ENCODE data around the gene CCNA2.

The CCNA2 gene

DNA sequence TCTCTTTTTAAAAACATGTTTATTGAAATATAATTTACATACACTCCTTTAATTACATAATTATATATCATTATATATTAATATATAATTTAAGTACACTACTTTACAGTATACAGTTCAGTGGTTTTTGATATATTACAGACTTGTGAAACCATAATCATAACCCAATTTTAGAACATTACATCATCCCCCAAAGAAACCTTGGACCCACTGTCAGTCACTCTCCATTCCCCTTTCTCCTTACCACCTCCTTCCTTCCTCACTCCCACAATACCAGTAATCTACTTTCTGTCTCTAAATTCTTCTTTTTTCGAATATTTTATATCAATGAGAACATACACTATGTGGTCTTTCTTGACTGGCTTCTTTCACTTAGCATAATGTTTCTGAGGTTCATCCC is 40.5 kb downstream of the CCNA2 start:
- H2BK12ac ChIP-seq (ENCODE audit: low read length) = no peak overlapping the region
- H3K4me1 ChIP-seq (ENCODE audit: control insufficient read depth in 2 of 2, insufficient read depth in 1 of 2, low read depth in 1 of 2, low read length in 2 of 2) = peaks cover 0 to 2% of the 10 kb centered on the region in 2 donors
- DNase-seq (ENCODE audit: low spot score) = no peak
- no peak overlapping the region for H3K9ac ChIP-seq (ENCODE audit: low read depth, low read length, poor library complexity)
- H3K14ac ChIP-seq (ENCODE audit: low read length) = no peak overlapping the region
- no peak overlapping the region for H3K4me2 ChIP-seq (ENCODE audit: insufficient read depth, low read length, poor library complexity, severe bottlenecking)
- H3K79me1 ChIP-seq (ENCODE audit: low read depth, low read length) = no peaks in the 10 kb centered on the region
- H3K4me3 ChIP-seq (ENCODE audit: low read length in 2 of 2) = no peak overlapping the region
- no peak overlapping the region for H3K23ac ChIP-seq (ENCODE audit: low read depth, low read length, poor library complexity)
- H3K18ac ChIP-seq (ENCODE audit: low read length) = no peak overlapping the region
- no peak overlapping the region for H2AFZ ChIP-seq (ENCODE audit: low read length)
- no peak overlapping the region for H2BK5ac ChIP-seq (ENCODE audit: low read length)
- peaks cover 0 to 3% (median 0%) of the 10 kb centered on the region in 3 experiments for H3K27me3 ChIP-seq (ENCODE audit: control insufficient read depth in 3 of 3, insufficient read depth in 3 of 3, low read depth in 1 of 3, low read length in 3 of 3)
- no peaks in the 10 kb centered on the region for H3K9me3 ChIP-seq (replicated peaks in 1 of 2; ENCODE audit: control insufficient read depth in 2 of 2, insufficient read depth in 1 of 2, low read depth in 1 of 2, low read length in 2 of 2)
- WGBS, 2 donors (ENCODE audit: extremely low coverage in 2 of 2, insufficient read length in 2 of 2, insufficient replicate concordance in 1 of 2) = no CpG with 5 or more reads among the region's 1 CpG
- H2AK5ac ChIP-seq (ENCODE audit: low read depth, low read length) = no peak overlapping the region
- H4K8ac ChIP-seq (ENCODE audit: low read depth, low read length) = no peak overlapping the region
- H3K27ac ChIP-seq (replicated peaks; ENCODE audit: low read length) = no peak overlapping the region
- no peaks in the 10 kb centered on the region for H3K36me3 ChIP-seq (replicated peaks in 1 of 2; ENCODE audit: control insufficient read depth in 2 of 2, insufficient read depth in 2 of 2, low read length in 2 of 2)
- no peak overlapping the region for H3K4ac ChIP-seq (ENCODE audit: low read length)
- H2BK15ac ChIP-seq (ENCODE audit: low read length) = no peak overlapping the region
- no peak overlapping the region for H4K91ac ChIP-seq (ENCODE audit: low read depth, low read length, poor library complexity)
- no peak overlapping the region for H2BK120ac ChIP-seq (ENCODE audit: low read depth, low read length)

DNA sequence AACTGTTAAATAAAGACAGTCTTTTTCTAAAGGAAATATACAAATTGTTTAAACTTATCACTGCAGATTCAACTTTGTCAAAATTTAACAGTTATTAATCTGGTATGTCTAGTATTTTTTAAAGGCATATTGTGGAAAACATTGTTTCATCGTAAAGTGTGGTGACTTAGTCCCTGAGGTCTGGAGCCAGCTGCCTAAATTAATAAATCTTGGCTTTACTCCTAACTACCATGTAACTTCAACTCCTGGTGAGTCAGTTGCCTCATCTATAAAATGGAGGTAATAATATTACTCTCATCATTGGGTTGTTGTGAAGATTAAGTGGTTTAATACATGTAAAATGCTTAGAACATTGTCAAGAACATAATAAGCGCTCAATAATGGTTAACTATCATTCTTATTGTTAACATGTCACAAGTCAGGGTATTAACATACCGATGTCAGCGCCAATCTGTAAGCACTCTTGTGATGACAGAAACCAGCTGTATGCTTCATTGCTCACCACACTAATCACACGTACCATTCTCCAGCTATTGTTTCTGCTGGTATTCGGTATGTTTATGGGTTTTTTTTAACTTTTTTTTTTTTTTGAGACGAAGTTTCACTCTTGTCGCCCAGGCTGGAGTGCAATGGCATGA is 44.6 kb downstream of the CCNA2 start:
- no peak overlapping the region for H4K8ac ChIP-seq (ENCODE audit: low read depth, low read length)
- no peak overlapping the region for H2BK5ac ChIP-seq (ENCODE audit: low read length)
- no peak overlapping the region for H2BK120ac ChIP-seq (ENCODE audit: low read depth, low read length)
- WGBS, 2 donors (ENCODE audit: extremely low coverage in 2 of 2, insufficient read length in 2 of 2, insufficient replicate concordance in 1 of 2) = no CpG with 5 or more reads among the region's 8 CpGs
- no peak overlapping the region for H3K4me3 ChIP-seq (ENCODE audit: low read length in 2 of 2)
- H3K14ac ChIP-seq (ENCODE audit: low read length) = no peak overlapping the region
- no peak overlapping the region for H2BK12ac ChIP-seq (ENCODE audit: low read length)
- H3K27me3 ChIP-seq (ENCODE audit: control insufficient read depth in 3 of 3, insufficient read depth in 3 of 3, low read depth in 1 of 3, low read length in 3 of 3) = peaks cover 0 to 29% (median 0%) of the 10 kb centered on the region in 3 experiments
- H3K27ac ChIP-seq (replicated peaks; ENCODE audit: low read length) = no peak overlapping the region
- no peak overlapping the region for H3K4ac ChIP-seq (ENCODE audit: low read length)
- no peak overlapping the region for H2AK5ac ChIP-seq (ENCODE audit: low read depth, low read length)
- no peak overlapping the region for H2BK15ac ChIP-seq (ENCODE audit: low read length)
- H2AFZ ChIP-seq (ENCODE audit: low read length) = no peak overlapping the region
- no peak overlapping the region for H3K18ac ChIP-seq (ENCODE audit: low read length)
- H3K23ac ChIP-seq (ENCODE audit: low read depth, low read length, poor library complexity) = no peak overlapping the region
- H3K9me3 ChIP-seq (replicated peaks in 1 of 2; ENCODE audit: control insufficient read depth in 2 of 2, insufficient read depth in 1 of 2, low read depth in 1 of 2, low read length in 2 of 2) = no peaks in the 10 kb centered on the region
- no peak overlapping the region for H4K91ac ChIP-seq (ENCODE audit: low read depth, low read length, poor library complexity)
- DNase-seq (ENCODE audit: low spot score) = no peak
- H3K79me1 ChIP-seq (ENCODE audit: low read depth, low read length) = no peaks in the 10 kb centered on the region
- no peak overlapping the region for H3K9ac ChIP-seq (ENCODE audit: low read depth, low read length, poor library complexity)
- H3K4me2 ChIP-seq (ENCODE audit: insufficient read depth, low read length, poor library complexity, severe bottlenecking) = no peak overlapping the region
- H3K36me3 ChIP-seq (replicated peaks in 1 of 2; ENCODE audit: control insufficient read depth in 2 of 2, insufficient read depth in 2 of 2, low read length in 2 of 2) = no peaks in the 10 kb centered on the region
- peaks cover 0 to 4% of the 10 kb centered on the region in 2 donors for H3K4me1 ChIP-seq (ENCODE audit: control insufficient read depth in 2 of 2, insufficient read depth in 1 of 2, low read depth in 1 of 2, low read length in 2 of 2)

DNA sequence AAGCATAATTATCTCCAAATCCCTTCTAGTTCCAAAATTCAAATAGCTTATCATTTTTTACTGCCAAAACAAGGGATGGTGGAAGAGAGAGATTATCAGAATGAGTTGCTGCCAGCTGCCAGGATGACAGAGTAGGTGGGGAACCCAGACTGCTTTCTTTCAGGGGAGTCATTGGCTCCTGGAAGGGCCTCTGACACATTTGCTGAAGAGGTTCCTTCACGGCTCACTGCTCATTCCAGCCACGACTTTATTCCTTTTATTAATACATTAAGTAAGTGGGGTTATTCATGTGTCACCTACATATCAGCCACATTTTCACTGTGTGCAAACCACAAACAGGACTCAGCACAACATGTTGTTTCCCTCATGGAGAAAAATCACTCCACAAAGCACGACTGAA is 46.1 kb downstream of the CCNA2 start:
- no peak overlapping the region for H3K27ac ChIP-seq (replicated peaks; ENCODE audit: low read length)
- H2AK5ac ChIP-seq (ENCODE audit: low read depth, low read length) = no peak overlapping the region
- H3K4me3 ChIP-seq (ENCODE audit: low read length in 2 of 2) = no peak overlapping the region
- H2BK15ac ChIP-seq (ENCODE audit: low read length) = no peak overlapping the region
- H3K23ac ChIP-seq (ENCODE audit: low read depth, low read length, poor library complexity) = no peak overlapping the region
- DNase-seq (ENCODE audit: low spot score) = no peak
- H3K27me3 ChIP-seq (ENCODE audit: control insufficient read depth in 3 of 3, insufficient read depth in 3 of 3, low read depth in 1 of 3, low read length in 3 of 3) = peaks cover 0 to 29% (median 0%) of the 10 kb centered on the region in 3 experiments
- H3K4me2 ChIP-seq (ENCODE audit: insufficient read depth, low read length, poor library complexity, severe bottlenecking) = no peak overlapping the region
- peaks cover 0 to 7% of the 10 kb centered on the region in 2 donors for H3K4me1 ChIP-seq (ENCODE audit: control insufficient read depth in 2 of 2, insufficient read depth in 1 of 2, low read depth in 1 of 2, low read length in 2 of 2)
- H3K4ac ChIP-seq (ENCODE audit: low read length) = no peak overlapping the region
- no peaks in the 10 kb centered on the region for H3K9me3 ChIP-seq (replicated peaks in 1 of 2; ENCODE audit: control insufficient read depth in 2 of 2, insufficient read depth in 1 of 2, low read depth in 1 of 2, low read length in 2 of 2)
- no peak overlapping the region for H3K18ac ChIP-seq (ENCODE audit: low read length)
- no peak overlapping the region for H2BK5ac ChIP-seq (ENCODE audit: low read length)
- H3K36me3 ChIP-seq (replicated peaks in 1 of 2; ENCODE audit: control insufficient read depth in 2 of 2, insufficient read depth in 2 of 2, low read length in 2 of 2) = no peaks in the 10 kb centered on the region
- no peak overlapping the region for H4K8ac ChIP-seq (ENCODE audit: low read depth, low read length)
- H3K9ac ChIP-seq (ENCODE audit: low read depth, low read length, poor library complexity) = no peak overlapping the region
- no peak overlapping the region for H2BK120ac ChIP-seq (ENCODE audit: low read depth, low read length)
- H4K91ac ChIP-seq (ENCODE audit: low read depth, low read length, poor library complexity) = no peak overlapping the region
- no peak overlapping the region for H3K14ac ChIP-seq (ENCODE audit: low read length)
- H3K79me1 ChIP-seq (ENCODE audit: low read depth, low read length) = no peaks in the 10 kb centered on the region
- WGBS, 2 donors (ENCODE audit: extremely low coverage in 2 of 2, insufficient read length in 2 of 2, insufficient replicate concordance in 1 of 2) = no CpG with 5 or more reads among the region's 3 CpGs
- no peak overlapping the region for H2BK12ac ChIP-seq (ENCODE audit: low read length)
- peak overlapping the region; percentile 22 for H2AFZ ChIP-seq (ENCODE audit: low read length)

DNA sequence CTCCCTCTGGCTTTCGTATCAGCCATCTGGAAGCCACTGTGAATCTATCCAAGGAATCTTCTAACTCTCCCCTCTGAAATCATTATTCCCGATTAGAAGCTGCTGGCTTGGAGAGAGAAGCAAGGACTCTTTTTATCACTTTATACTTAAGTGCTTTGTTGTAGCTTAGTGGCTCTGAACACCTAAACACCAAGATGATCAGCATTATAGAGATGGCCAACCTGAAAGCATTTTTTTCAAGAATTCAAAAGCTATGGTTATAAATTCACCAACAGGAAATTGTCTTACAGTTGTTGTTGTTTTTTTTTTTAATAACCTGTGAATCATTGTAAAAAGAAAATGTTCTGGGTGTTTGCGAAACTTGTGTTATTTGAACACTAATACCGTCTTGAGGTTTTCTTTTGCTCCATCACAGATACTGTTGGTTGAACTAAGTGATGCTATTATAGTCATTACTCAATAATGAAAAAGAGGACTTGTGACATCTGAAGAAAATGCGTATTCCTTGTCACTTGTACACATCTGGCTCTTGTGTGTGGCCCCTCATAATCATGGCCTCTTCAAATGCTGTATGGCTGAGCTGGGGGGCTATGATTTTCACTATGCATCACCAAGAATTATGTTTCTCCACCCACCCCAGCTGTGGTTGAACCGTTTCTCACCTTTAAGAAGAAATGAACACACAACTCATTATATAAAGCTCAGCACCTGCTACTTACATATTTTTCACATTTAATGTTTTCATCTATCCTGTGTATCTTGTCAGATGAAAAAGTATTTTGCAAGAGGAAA is 46.9 kb downstream of the CCNA2 start:
- H2AFZ ChIP-seq (ENCODE audit: low read length) = no peak overlapping the region
- no peaks in the 10 kb centered on the region for H3K9me3 ChIP-seq (replicated peaks in 1 of 2; ENCODE audit: control insufficient read depth in 2 of 2, insufficient read depth in 1 of 2, low read depth in 1 of 2, low read length in 2 of 2)
- H2BK15ac ChIP-seq (ENCODE audit: low read length) = no peak overlapping the region
- no CpG with 5 or more reads among the region's 6 CpGs for WGBS, 2 donors (ENCODE audit: extremely low coverage in 2 of 2, insufficient read length in 2 of 2, insufficient replicate concordance in 1 of 2)
- no peak overlapping the region for H3K18ac ChIP-seq (ENCODE audit: low read length)
- H3K4me1 ChIP-seq (ENCODE audit: control insufficient read depth in 2 of 2, insufficient read depth in 1 of 2, low read depth in 1 of 2, low read length in 2 of 2) = peaks cover 0 to 7% of the 10 kb centered on the region in 2 donors
- no peaks in the 10 kb centered on the region for H3K36me3 ChIP-seq (replicated peaks in 1 of 2; ENCODE audit: control insufficient read depth in 2 of 2, insufficient read depth in 2 of 2, low read length in 2 of 2)
- H2BK120ac ChIP-seq (ENCODE audit: low read depth, low read length) = no peak overlapping the region
- no peak overlapping the region for H3K23ac ChIP-seq (ENCODE audit: low read depth, low read length, poor library complexity)
- no peak for DNase-seq (ENCODE audit: low spot score)
- no peak overlapping the region for H3K4me3 ChIP-seq (ENCODE audit: low read length in 2 of 2)
- H3K4me2 ChIP-seq (ENCODE audit: insufficient read depth, low read length, poor library complexity, severe bottlenecking) = no peak overlapping the region
- no peak overlapping the region for H2AK5ac ChIP-seq (ENCODE audit: low read depth, low read length)
- H3K9ac ChIP-seq (ENCODE audit: low read depth, low read length, poor library complexity) = no peak overlapping the region
- H3K4ac ChIP-seq (ENCODE audit: low read length) = no peak overlapping the region
- no peak overlapping the region for H4K91ac ChIP-seq (ENCODE audit: low read depth, low read length, poor library complexity)
- H3K79me1 ChIP-seq (ENCODE audit: low read depth, low read length) = no peaks in the 10 kb centered on the region
- H3K27me3 ChIP-seq (ENCODE audit: control insufficient read depth in 3 of 3, insufficient read depth in 3 of 3, low read depth in 1 of 3, low read length in 3 of 3) = peaks cover 0 to 29% (median 0%) of the 10 kb centered on the region in 3 experiments
- H3K27ac ChIP-seq (replicated peaks; ENCODE audit: low read length) = no peak overlapping the region
- no peak overlapping the region for H4K8ac ChIP-seq (ENCODE audit: low read depth, low read length)
- H2BK5ac ChIP-seq (ENCODE audit: low read length) = no peak overlapping the region
- H2BK12ac ChIP-seq (ENCODE audit: low read length) = no peak overlapping the region
- no peak overlapping the region for H3K14ac ChIP-seq (ENCODE audit: low read length)

Measured in neuronal stem cell (in vitro differentiated cells).